Dermis blood vessel endothelial cell (primary cell): ENCODE results near the gene DAPK2. TPM values are rescaled to one million over a fixed set of nuclear protein-coding genes. Genes with fewer than 3 reads are reported as not detected.

Experiments used
- DNase-seq: peaks from one replicate; pipeline ENCODE4 v3.0.0; 2010
- total RNA-seq: library from RNA; depleted of rRNA; stranded (reverse); fragments of >200 nt; gene quantifications from 2 replicates; pipeline ENCODE4 v1.2.3, GENCODE V29; 2014

DAPK2 gene
- total RNA-seq, 1 donor from 2014 or later: 21.1 TPM

- DNase-seq: no peak
These were observed 188.8 kb downstream of the DAPK2 start for GRCh38 chr15:63857461-63857856.

Other genes starting within 250 kb of the DAPK2 start
- 327 and 331 TPM in 2 replicates for gene HERC1, start 212.5 kb downstream of the DAPK2 start, total RNA-seq
- 38.9 and 46.6 TPM in 2 replicates for gene CIAO2A, start 47.4 kb upstream of the DAPK2 start, total RNA-seq
- 52.4 and 56.2 TPM in 2 replicates for gene SNX1, start 49.5 kb upstream of the DAPK2 start, total RNA-seq
- gene SNX22, start 105.2 kb upstream of the DAPK2 start, total RNA-seq: 0.23 and 0.34 TPM in 2 replicates
- 815 and 1,069 TPM in 2 replicates for gene PPIB, start 116.5 kb upstream of the DAPK2 start, total RNA-seq